HG03060 (cell line): ENCODE results near the gene COBLL1.
"Not testable (repeated sequence)": the region's sequence is repeated elsewhere in the genome, so short reads cannot be mapped to it uniquely, and the experiment has no call there.

Experiments
- ATAC-seq: cut with Tn5 transposase; IDR thresholded peaks from one replicate; pipeline ENCODE4 v1.9.1; 2021; ENCODE audit warnings: low read depth, moderate number of reproducible peaks; ENCODE audit not compliant: unreplicated experiment

The COBLL1 gene, protein sequence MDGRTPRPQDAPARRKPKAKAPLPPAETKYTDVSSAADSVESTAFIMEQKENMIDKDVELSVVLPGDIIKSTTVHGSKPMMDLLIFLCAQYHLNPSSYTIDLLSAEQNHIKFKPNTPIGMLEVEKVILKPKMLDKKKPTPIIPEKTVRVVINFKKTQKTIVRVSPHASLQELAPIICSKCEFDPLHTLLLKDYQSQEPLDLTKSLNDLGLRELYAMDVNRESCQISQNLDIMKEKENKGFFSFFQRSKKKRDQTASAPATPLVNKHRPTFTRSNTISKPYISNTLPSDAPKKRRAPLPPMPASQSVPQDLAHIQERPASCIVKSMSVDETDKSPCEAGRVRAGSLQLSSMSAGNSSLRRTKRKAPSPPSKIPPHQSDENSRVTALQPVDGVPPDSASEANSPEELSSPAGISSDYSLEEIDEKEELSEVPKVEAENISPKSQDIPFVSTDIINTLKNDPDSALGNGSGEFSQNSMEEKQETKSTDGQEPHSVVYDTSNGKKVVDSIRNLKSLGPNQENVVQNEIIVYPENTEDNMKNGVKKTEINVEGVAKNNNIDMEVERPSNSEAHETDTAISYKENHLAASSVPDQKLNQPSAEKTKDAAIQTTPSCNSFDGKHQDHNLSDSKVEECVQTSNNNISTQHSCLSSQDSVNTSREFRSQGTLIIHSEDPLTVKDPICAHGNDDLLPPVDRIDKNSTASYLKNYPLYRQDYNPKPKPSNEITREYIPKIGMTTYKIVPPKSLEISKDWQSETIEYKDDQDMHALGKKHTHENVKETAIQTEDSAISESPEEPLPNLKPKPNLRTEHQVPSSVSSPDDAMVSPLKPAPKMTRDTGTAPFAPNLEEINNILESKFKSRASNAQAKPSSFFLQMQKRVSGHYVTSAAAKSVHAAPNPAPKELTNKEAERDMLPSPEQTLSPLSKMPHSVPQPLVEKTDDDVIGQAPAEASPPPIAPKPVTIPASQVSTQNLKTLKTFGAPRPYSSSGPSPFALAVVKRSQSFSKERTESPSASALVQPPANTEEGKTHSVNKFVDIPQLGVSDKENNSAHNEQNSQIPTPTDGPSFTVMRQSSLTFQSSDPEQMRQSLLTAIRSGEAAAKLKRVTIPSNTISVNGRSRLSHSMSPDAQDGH

DNA sequence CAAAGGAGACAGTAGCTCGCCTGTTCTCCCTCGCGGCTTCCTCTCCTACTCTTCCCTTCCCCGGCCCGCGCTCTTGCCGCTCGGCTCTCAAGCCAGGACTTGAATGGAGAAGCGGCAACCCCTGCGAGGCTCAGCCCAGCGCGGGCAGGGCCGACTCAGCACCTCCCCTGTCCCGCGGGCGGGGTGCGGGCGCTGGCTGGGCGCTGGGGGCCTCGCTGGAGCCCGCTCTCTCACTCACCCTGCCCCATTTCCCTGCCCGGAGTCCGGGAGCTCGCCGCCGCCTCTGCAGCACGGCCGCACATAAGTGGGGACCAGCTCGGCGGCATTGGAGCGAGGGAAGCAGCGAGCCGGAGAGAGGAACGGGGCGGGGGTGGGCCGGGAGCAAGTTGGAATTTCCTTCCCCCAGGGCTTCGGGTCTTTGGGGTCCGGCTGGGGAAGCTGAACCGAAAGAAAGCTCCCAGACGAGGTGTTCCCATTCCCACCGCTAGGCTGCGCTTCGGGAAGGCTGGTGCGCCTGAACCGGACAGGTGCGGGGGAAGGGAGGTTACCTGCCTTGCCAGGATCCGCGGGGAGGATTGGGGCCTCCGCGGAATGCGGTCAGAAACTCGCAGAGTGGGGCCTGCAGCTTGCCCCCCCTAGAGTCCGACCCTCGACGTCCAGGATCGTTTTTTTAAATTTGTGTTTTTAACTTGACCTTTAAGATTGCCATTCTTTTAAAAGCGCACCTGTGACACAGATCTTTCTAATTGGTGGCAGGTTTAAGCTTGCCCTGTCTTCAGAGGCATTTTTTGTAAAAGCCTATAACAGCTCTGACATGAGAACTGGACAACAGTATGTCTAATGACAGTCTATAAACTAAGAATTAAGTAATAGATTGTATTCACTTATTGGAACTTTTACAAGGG is at the start of gene COBLL1:
Gene COBLL1 (minus strand): TSS at position 105 of the 905 bp plus-strand sequence. CDS start 627 bp downstream, outside the sequence.
- ATAC-seq: no peak

DNA sequence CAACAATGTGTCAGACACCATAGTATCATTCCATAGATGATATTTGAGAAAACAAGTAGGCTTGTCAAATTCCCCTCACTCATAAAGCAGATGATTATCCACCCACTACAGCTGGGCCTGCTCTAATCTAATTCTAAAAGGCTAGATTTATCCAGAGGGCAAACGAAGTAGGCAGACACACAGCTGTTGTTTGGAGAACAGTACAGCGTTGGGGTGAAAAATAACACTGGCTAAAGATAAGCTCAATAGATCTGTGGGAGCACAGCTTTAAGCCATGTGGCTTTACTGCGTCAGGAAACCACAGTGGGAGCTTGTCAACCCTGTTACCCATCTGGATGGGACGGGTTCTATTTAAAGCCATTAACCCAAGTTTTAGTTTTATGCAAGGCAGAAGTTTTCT is 48.9 kb upstream of the COBLL1 start:
- no peak for ATAC-seq

DNA sequence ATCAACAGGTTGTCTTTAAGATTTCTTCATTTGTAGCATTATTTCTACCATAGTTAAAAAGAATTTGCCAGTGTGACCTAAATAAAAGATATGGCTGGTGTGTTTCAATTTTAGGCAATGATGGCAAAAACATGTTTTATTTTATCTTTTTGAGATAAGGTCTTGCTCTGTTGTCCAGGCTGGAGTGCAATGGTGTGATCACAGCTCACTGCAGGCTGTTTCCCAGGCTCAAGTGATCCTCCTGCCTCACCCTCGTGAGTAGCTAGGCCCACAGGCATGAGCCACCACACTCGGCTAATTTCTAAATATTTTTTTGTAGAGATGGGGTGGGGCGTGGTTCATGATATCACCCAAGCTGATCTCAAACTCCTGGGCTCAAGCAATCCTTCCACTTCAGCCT is 47.0 kb upstream of the COBLL1 start:
- ATAC-seq: no peak

DNA sequence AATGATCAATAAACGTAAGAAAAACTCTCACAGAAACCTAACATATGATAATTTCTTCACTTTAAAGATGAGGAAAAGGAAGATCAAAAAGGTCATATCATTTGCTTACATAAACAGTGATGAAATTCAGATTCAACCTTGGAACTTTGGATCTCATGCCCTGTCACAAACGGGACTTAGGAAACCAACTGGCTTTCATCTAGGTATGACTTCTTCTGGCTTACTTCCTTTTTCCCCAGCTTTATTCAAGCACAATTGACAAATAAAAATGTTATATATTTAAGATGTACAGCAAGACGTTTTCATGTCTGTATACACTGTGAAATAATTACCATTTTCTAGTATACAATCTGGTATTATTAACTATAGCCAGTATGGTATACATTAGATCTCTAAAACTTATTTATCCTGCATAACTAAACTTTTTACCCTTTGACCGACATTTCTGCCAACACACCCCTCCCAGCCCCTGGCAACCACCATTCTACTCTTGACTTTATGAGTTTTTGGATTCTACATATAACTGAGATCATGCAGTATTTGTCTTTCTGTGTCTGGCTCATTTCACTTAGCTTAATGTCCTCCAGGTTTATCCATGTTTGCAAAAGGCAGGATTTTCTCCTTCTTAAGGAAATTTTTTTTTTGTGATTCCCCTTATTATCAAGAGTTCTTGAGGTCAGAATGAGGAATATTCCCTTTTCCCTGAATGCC is 46.0 kb upstream of the COBLL1 start:
- ATAC-seq: no peak

DNA sequence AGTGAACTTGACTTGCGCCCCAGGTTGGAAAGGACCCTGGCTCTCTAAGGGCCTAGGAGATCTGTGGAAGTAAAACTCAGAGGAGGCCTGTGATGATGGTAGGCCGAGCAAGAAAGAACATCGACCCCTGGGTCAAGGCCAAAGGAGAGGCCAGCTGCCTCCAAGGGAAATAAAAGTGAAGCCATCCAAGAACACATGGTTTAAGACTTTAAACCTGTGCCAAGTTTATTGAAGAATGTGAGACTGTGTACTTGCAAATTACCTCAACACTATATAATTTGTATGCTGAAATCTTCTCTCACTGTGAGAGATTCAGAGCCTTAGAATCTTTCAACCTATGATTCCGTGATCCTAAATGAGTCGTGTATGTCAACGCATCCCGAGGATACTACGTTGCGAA is 40.7 kb upstream of the COBLL1 start:
- ATAC-seq: no peak

DNA sequence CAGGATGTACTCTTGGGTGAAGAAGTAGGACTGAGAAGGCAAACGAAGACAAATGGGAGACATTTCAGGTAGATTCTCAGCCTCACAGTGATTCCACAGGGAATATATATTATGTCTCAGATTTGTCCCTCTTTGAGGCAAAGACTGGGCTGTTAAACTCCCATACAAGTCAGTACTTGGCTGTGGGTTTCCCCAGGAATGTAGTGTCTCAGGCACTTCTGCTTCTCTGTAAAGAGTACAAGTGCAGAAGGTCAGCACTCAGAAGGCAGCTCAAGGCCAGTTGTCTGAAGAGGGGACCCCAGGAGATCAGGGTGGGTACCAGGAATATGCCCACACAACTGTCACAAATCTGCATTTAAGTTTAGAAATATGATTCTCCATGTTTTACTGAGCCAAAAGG is 39.9 kb upstream of the COBLL1 start:
- no peak for ATAC-seq

DNA sequence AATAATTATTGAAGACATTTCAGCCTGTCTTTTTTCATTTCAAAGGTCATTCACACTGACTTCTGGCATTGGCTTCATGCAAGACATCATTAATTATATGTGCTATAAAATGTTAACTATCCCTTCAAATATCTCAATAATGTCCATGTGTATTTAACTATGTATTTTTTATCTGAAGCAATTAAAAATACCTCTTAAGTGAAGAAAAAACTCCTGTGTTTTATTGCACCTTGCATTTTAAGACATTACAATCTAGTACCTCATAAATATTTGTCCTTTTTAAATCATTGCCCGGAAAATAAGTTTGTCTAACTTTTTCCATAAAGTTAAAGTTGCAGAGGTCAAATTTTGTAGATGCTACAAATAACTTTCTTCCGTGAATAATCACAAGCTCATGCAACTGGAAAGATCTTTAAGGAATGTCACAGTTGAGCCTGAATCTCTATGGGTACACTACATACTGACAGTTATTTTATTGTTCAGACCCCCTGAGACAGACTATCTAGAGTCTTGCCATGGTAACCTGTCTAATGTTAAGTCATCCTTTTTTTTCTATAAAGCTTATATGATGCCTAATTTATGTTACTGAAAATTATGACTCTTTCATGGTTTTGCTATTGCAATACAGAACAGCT is 38.4 kb upstream of the COBLL1 start:
- ATAC-seq: no peak

DNA sequence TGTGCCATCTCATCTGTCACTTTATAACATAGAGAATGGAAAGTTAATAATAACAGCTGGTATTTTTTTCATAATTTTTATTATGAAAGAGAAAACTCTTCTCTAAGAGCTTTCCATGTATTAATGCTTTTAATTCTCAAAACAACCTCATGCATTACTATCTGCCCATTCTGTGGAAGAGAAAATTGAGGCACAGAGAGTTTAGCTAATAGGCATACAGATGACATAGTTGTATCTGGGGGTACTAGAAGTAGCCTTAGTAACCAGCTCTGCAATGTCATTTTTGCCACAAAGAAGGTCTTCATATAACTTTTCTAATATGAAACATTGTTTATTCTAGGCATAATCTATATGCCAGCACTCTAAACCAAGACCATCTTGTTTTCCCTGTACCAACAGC is 36.3 kb upstream of the COBLL1 start:
- ATAC-seq: no peak

DNA sequence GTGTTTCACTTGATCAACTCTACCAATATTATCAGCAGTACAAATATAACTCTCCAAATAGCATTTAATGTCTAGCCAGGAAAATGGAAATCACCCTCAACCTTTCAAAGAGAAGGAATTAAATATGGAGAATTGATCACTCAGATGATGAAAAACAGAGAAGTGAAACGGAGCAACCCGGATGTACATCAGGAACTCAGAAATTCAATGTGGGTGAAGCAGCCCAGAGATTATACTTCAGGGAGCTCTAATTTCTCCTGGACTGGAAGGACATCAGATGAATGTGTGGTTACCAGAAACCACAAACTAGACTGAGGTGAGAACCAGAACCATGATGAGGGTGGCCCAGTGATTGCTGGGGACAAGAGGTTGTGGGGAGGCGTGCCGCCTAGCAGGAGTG is 35.5 kb upstream of the COBLL1 start:
- ATAC-seq: no peak

DNA sequence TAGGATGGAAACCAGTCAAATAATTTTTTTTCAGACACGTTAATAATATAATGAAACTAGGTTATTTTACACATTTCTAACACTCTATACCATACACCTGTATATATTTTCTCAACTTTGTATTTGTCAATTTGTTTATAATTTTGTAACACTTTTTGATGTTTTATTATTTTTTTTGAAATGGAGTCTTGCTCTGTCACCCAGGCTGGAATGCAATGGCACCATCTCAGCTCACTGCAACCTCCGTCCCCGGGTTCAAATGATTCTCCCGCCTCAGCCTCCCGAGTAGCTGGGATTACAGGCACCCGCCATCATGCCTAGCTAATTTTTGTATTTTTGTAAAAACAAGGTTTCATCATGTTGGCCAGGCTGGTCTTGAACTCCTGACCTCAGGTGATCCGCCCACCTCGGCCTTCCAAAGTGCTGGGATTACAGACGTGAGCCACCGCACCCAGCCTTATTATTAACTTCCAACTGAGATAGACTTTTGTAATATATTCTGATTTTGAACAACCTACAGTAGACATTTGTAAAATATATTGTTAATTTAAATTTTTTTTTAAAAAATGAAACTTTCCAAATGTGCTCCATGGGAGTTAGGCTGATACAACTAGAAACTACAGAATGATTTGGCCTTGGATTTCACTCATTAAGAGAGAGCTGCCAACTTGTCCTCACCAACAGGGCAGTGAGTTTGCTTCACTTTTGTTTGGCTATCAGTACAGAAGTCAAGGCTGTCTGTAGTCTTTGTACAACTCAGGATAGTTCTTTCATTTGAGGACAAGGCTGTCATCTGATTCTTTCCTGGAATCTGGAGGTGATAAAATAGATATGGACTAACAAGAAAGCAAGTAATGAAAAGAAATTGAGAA is 33.9 kb upstream of the COBLL1 start:
- no peak for ATAC-seq

DNA sequence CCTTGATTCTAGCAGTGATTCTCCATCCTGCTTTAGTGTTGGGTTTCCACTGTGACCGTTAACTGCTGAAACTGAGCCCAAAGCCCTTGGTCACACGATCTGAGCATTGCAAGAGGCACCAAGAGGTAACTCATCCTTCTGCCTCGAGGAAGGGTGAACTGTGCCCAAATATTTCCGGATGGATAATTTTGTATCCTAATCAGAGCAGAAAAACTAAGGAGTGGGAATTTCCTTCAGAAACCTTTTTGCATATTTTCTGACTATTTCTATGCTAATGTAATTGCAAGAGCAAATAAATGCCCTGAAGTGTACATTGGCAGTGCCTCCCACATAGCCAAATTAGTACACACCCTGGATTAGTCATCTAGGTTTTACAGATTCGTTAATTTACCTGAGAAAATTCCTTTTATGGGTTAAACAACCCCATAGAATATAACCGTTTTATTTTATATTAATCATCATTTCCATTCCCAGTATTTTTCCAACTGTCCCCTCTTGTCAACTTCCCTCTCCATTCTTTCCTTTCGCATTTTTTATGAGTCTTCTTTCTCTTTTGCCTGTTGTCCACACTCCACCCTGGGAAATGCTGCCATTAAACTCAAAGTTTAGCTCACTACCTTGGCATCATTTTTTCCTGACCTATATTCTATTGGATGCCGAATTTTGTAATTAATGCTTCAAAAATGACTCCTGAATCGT is 31.7 kb upstream of the COBLL1 start:
- ATAC-seq: no peak

DNA sequence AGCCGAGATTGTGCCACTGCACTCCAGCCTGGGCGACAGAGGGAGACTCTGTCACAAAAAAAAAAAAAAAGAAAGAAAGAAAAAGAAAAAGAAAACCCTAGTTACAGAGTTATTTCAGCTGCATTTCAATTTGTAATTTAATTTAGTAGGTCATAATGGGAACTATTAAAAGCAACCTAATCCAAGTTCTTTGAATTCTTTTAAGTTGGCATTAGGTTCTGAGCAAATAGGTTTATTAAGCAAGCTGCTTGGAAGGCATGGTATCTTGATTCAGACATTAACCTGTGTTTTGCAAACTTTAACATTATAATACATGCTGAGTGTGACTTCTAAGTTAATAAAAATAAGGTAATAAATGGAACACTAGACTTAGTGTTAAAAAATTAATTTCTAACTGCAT is 29.8 kb upstream of the COBLL1 start:
- no peak for ATAC-seq

DNA sequence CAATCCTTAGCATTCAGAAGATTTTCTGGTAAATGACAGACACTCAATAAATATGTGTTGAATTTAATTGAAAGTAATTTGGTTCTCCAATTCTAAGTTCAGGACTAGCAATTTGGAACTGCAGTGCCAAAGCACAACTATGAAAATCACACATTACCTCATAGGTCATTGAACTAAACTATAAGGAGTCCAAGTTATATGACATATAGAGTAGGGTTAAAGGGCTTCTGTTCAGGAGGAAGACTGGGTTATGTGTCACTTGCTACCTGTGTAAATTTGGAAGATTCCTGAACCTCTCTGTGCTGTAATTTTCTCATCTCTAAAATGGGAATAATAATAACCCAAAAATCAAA is 27.8 kb upstream of the COBLL1 start:
- no peak for ATAC-seq

DNA sequence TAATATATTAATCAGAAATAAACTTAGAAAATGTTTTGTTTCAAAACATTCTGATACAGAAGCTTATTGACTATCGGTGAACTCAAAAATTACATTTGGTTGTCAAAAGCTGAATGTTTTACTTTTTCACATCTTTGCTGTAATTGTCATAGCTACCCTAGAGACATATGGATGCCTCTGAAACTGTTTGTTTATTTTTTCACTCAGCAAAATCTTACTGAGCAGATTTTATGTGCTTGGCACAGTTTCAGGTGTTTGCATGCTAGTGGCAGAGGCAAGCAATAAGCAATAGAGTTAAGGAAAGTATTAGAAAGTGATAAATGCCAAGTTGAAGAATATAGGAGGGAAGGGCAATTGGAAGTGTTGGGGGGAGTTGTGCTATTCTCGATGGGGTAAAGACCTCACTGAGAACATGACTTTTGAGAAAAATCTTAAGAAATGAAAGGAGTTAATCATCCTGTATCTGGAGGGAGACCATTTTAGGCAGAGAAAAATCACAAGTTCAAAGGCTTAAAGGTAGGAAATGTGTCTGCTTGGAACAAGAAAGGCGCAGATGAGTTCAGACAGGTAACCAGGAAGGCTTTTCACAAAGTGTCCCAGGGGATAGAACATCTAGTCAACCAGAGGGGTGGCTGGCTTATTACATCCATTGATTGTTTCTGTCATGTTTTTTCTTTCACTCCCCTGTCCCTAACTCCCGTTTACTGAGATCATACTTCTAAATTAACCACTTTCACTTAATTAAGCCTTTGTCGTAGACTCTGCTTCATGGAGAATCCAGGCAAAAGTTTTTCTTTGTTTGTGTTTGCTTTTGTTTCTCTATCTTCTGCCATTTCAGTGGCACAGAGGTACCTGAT is 27.2 kb upstream of the COBLL1 start:
- ATAC-seq: no peak

DNA sequence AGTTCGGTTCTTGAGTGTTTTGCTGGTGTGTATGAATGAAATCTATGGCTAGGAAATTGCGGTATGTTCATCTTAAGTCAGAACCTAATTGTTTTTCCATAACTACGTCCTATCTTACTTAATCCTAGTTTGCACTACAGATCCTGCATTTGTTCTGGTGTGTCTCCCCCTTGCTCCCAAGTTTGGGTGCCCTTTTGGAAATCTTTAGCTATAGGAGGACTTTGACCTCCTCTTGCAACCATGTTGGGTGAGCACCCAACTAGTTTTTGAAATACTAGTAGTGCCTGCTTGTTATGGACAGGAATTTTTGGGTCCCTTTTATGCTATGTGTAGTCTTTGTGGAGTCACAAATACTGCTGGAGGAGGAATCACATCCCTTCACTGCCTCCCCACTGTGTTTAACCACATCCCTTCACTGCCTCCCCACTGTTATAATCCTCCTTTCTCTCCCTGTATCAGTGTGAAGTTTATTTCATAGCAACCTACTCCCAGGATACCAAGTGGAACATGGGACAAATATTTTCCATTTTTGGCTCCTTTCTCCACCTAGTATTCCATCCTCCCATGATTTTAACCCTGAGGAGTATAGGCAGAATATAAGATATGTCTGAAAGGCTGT is 26.3 kb upstream of the COBLL1 start:
- no peak for ATAC-seq

DNA sequence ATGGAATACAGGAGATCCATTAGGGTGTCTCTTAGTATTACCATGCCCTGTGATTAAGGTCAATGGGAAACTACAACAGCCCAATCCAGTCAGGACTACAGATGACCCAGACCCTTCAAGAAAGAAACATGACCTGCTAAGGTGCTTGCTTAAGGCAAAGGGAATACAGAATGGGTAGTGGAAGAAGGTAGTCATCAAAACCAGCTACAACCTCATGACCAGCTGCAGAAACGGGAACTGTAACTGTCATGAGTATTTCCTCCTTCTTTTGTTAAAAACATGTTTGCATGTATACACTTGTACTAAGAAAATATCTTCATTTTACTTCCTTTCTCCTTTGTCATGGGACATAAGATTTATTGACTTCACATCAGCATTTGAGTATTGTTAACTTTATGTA is 24.8 kb upstream of the COBLL1 start:
- not testable (repeated sequence) for ATAC-seq
